Liver (tissue), 9 donors: Measurements from ENCODE around the gene GSK3B. TPM values are rescaled to one million over a fixed set of nuclear protein-coding genes. Genes with fewer than 3 reads are reported as not detected.

Experiments
- DNase-seq: peaks from one replicate; pipeline ENCODE4 v3.0.0-alpha.2; 2017; ENCODE audit warnings: low spot score
- H3K27ac ChIP-seq, 2 donors: one replicate each; pipeline ENCODE4 v1.7.0; 2013; ENCODE audit warnings: inconsistent platforms in 2 of 2, low read length in 2 of 2, control low read depth in 1 of 2, low read depth in 1 of 2, mild to moderate bottlenecking in 1 of 2
- H3K27me3 ChIP-seq, 4 donors: one replicate each; pipeline versions ENCODE4 v1.6.1 to v1.7.0; 2013; ENCODE audit warnings: low read length in 3 of 4, inconsistent platforms in 1 of 4, mild to moderate bottlenecking in 1 of 4, moderate library complexity in 1 of 4; ENCODE audit not compliant: control insufficient read depth in 4 of 4, insufficient read depth in 4 of 4
- H3K36me3 ChIP-seq, 4 donors: one replicate each; pipeline versions ENCODE4 v1.6.1 to v1.7.0; 2013; ENCODE audit warnings: low read length in 3 of 4, mild to moderate bottlenecking in 3 of 4, low read depth in 1 of 4, moderate library complexity in 1 of 4; ENCODE audit not compliant: control insufficient read depth in 4 of 4, insufficient read depth in 3 of 4
- H3K4me1 ChIP-seq, 4 donors: one replicate each; pipeline versions ENCODE4 v1.6.1 to v1.7.0; 2013; ENCODE audit warnings: low read length in 3 of 4, mild to moderate bottlenecking in 3 of 4, moderate library complexity in 1 of 4; ENCODE audit not compliant: control insufficient read depth in 4 of 4, insufficient read depth in 4 of 4
- H3K4me3 ChIP-seq, 3 donors: one replicate each; pipeline versions ENCODE4 v1.6.1 to v1.7.0; 2013; ENCODE audit warnings: low read length in 3 of 3, control low read depth in 1 of 3, low read depth in 1 of 3, mild to moderate bottlenecking in 1 of 3
- H3K9ac ChIP-seq, 2 donors: one replicate each; pipeline ENCODE4 v1.7.0; 2013; ENCODE audit warnings: low read length in 2 of 2, mild to moderate bottlenecking in 2 of 2, moderate library complexity in 2 of 2, control low read depth in 1 of 2, low read depth in 1 of 2
- H3K9me3 ChIP-seq, 4 donors: one replicate each; pipeline versions ENCODE4 v1.6.1 to v1.7.0; 2013; ENCODE audit warnings: low read length in 3 of 4; ENCODE audit not compliant: control insufficient read depth in 4 of 4
- EGR1 ChIP-seq, 2 donors: IDR thresholded peaks; 2 replicates each; pipeline ENCODE4 v1.6.1; 2016 to 2018; ENCODE audit warnings: antibody characterized with exemption in 2 of 2, low read depth in 2 of 2
- FOXA1 ChIP-seq: IDR thresholded peaks from 2 replicates; pipeline ENCODE4 v1.6.1; 2016; ENCODE audit warnings: antibody characterized with exemption
- FOXA2 ChIP-seq: IDR thresholded peaks from 2 replicates; pipeline ENCODE4 v1.6.1; 2016; ENCODE audit warnings: antibody characterized with exemption
- GABPA ChIP-seq, 2 donors: IDR thresholded peaks in 1 of 2; conservative IDR thresholded peaks in 1 of 2; 2 replicates each; pipeline ENCODE4 v1.6.1; 2016; ENCODE audit warnings: antibody characterized with exemption in 2 of 2, mild to moderate bottlenecking in 1 of 2, moderate library complexity in 1 of 2
- HNF4A ChIP-seq, 2 donors: conservative IDR thresholded peaks; 2 replicates each; pipeline ENCODE4 v1.6.1; 2016; ENCODE audit warnings: antibody characterized with exemption in 2 of 2, mild to moderate bottlenecking in 2 of 2
- HNF4G ChIP-seq: IDR thresholded peaks from 2 replicates; pipeline ENCODE4 v1.6.1; 2016; ENCODE audit warnings: antibody characterized with exemption
- JUND ChIP-seq, 2 donors: IDR thresholded peaks; 2 replicates each; pipeline ENCODE4 v1.6.1; 2016; ENCODE audit warnings: antibody characterized with exemption in 2 of 2
- NR2F2 ChIP-seq: IDR thresholded peaks from 2 replicates; pipeline ENCODE4 v1.6.1; 2016; ENCODE audit warnings: antibody characterized with exemption
- RAD21 ChIP-seq, 2 donors: IDR thresholded peaks; 2 replicates each; pipeline ENCODE4 v1.6.1; 2016; ENCODE audit warnings: antibody characterized with exemption in 2 of 2, mild to moderate bottlenecking in 2 of 2
- RXRA ChIP-seq, 2 donors: IDR thresholded peaks; 2 replicates each; pipeline ENCODE4 v1.6.1; 2017 to 2018; ENCODE audit warnings: antibody characterized with exemption in 2 of 2, mild to moderate bottlenecking in 1 of 2
- SP1 ChIP-seq: IDR thresholded peaks from 2 replicates; pipeline ENCODE4 v1.6.1; 2018; ENCODE audit warnings: antibody characterized with exemption, mild to moderate bottlenecking
- TAF1 ChIP-seq: conservative IDR thresholded peaks from 2 replicates; pipeline ENCODE4 v1.6.1; 2016; ENCODE audit warnings: antibody characterized with exemption, mild to moderate bottlenecking
- YY1 ChIP-seq: IDR thresholded peaks from 2 replicates; pipeline ENCODE4 v1.6.1; 2016; ENCODE audit warnings: antibody characterized with exemption, mild to moderate bottlenecking
- WGBS: extraction: QIAGEN DNeasy Blood & Tissue Kit; methylation state at CpG from one replicate; pipeline ENCODE4 v1.1.7; 2013; 5-methylcytosine and 5-hydroxymethylcytosine counted together
- polyA plus RNA-seq, 2 donors: library from polyadenylated mRNA; stranded (reverse) in 1 of 2; unstranded in 1 of 2; fragments of 200-250 nt in 1 of 2; fragments of >200 nt in 1 of 2; fragmentation: Nextera tagmentation in 1 of 2; extraction: Ambion mirVana in 1 of 2; gene quantifications; one replicate each; pipeline versions ENCODE4 v1.2.1 to v1.2.3, GENCODE V29; 2013 to 2015
- total RNA-seq, 2 donors: library from RNA; depleted of rRNA; stranded (reverse); fragments of >200 nt; gene quantifications; one replicate each; pipeline ENCODE4 v1.2.3, GENCODE V29; 2014
- TF ChIP-seq, protein P1 (sequence below): IDR thresholded peaks from 2 replicates; pipeline ENCODE4 v1.6.1; 2016; ENCODE audit warnings: antibody characterized with exemption
- TF ChIP-seq, protein P2 (sequence below): fragments of 150-350 bp; IDR thresholded peaks from 2 replicates; pipeline ENCODE4 v1.5.1; 2017; ENCODE audit warnings: improper control_type of control experiment, low read depth, low read length; ENCODE audit not compliant: missing input control
- TF ChIP-seq, protein P3 (sequence below): IDR thresholded peaks from 2 replicates; pipeline ENCODE4 v1.6.1; 2016; ENCODE audit warnings: antibody characterized with exemption, mild to moderate bottlenecking
- TF ChIP-seq, protein P4 (sequence below): IDR thresholded peaks from 2 replicates; pipeline ENCODE4 v1.6.1; 2016; ENCODE audit warnings: antibody characterized with exemption
- TF ChIP-seq, protein P5 (sequence below): IDR thresholded peaks from 2 replicates; pipeline ENCODE4 v1.6.1; 2016; ENCODE audit warnings: antibody characterized with exemption
- donor health status: healthy.
- donor health status: healthy.
- donor health status: healthy.
- donor health status: healthy.
- donor health status: healthy.

GSK3B gene
- total and polyA plus RNA-seq, 4 donors: 10.5 to 20.8 (median 18.5) TPM

DNA sequence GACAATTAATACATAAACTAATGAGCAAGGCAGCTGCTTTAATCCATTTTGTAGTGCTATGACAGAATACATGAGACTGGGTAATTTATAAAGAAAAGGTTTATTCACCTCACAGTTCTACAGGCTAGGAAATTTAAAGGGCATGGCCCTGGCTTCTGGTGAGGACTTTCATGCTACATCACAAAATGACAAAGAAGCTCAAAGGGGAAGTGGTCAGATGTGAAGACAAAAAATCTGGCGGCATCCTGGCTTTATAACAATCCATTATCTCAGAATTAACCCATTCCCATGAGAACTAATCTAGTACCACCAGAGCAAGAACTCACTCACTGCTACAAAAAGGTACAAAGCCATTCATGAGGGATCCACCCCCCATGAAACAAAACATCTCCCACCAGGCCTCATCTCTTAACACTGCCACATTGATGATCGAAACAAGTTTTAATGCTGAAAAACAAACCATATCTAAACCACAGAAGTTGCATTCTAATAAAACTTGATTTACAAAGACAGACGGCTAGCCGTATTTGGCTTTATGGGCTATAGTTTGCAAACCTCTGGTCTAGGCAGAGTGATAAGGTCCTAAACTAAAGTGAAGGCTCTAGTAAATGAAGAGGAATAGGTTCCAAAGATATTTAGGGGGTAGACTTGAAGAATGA, 44.2 kb downstream of the GSK3B start:
- Histone ChIP-seq H3K4me3 (no peak overlapping the region), H3K9me3 (peaks cover 0 to 4% (median 3%) of the 10 kb centered on the region in 4 donors), H3K27me3 (no peaks in the 10 kb centered on the region), H3K9ac (no peak overlapping the region), H3K27ac (no peak overlapping the region), H3K36me3 (no peaks in the 10 kb centered on the region), H3K4me1 (peaks cover 0 to 7% (median 0%) of the 10 kb centered on the region in 4 donors)
- TF ChIP-seq FOXA1 (no peak), HNF4G (no peak), FOXA2 (no peak), RXRA (IDR thresholded peaks at IDR 0.05) (no peak), EGR1 (IDR thresholded peaks at IDR 0.05; ENCODE audit: low read depth in 2 of 2) (no peak), YY1 (no peak), GABPA (IDR thresholded peaks at IDR 0.05 in 1 of 2, conservative IDR thresholded peaks at IDR 0.05 in 1 of 2) (no peak), SP1 (no peak), HNF4A (conservative IDR thresholded peaks at IDR 0.05) (no peak), NR2F2 (no peak)
- TF ChIP-seq, protein P1, sequence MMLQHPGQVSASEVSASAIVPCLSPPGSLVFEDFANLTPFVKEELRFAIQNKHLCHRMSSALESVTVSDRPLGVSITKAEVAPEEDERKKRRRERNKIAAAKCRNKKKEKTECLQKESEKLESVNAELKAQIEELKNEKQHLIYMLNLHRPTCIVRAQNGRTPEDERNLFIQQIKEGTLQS: no peak
- TF ChIP-seq, protein P2, sequence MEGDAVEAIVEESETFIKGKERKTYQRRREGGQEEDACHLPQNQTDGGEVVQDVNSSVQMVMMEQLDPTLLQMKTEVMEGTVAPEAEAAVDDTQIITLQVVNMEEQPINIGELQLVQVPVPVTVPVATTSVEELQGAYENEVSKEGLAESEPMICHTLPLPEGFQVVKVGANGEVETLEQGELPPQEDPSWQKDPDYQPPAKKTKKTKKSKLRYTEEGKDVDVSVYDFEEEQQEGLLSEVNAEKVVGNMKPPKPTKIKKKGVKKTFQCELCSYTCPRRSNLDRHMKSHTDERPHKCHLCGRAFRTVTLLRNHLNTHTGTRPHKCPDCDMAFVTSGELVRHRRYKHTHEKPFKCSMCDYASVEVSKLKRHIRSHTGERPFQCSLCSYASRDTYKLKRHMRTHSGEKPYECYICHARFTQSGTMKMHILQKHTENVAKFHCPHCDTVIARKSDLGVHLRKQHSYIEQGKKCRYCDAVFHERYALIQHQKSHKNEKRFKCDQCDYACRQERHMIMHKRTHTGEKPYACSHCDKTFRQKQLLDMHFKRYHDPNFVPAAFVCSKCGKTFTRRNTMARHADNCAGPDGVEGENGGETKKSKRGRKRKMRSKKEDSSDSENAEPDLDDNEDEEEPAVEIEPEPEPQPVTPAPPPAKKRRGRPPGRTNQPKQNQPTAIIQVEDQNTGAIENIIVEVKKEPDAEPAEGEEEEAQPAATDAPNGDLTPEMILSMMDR: no peak
- TF ChIP-seq, protein P3, sequence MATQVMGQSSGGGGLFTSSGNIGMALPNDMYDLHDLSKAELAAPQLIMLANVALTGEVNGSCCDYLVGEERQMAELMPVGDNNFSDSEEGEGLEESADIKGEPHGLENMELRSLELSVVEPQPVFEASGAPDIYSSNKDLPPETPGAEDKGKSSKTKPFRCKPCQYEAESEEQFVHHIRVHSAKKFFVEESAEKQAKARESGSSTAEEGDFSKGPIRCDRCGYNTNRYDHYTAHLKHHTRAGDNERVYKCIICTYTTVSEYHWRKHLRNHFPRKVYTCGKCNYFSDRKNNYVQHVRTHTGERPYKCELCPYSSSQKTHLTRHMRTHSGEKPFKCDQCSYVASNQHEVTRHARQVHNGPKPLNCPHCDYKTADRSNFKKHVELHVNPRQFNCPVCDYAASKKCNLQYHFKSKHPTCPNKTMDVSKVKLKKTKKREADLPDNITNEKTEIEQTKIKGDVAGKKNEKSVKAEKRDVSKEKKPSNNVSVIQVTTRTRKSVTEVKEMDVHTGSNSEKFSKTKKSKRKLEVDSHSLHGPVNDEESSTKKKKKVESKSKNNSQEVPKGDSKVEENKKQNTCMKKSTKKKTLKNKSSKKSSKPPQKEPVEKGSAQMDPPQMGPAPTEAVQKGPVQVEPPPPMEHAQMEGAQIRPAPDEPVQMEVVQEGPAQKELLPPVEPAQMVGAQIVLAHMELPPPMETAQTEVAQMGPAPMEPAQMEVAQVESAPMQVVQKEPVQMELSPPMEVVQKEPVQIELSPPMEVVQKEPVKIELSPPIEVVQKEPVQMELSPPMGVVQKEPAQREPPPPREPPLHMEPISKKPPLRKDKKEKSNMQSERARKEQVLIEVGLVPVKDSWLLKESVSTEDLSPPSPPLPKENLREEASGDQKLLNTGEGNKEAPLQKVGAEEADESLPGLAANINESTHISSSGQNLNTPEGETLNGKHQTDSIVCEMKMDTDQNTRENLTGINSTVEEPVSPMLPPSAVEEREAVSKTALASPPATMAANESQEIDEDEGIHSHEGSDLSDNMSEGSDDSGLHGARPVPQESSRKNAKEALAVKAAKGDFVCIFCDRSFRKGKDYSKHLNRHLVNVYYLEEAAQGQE: no peak
- TF ChIP-seq, protein P4, sequence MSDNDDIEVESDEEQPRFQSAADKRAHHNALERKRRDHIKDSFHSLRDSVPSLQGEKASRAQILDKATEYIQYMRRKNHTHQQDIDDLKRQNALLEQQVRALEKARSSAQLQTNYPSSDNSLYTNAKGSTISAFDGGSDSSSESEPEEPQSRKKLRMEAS: no peak
- 91% methylated on average over 4 of the region's 4 CpGs for WGBS
- DNase-seq: no peak

DNA sequence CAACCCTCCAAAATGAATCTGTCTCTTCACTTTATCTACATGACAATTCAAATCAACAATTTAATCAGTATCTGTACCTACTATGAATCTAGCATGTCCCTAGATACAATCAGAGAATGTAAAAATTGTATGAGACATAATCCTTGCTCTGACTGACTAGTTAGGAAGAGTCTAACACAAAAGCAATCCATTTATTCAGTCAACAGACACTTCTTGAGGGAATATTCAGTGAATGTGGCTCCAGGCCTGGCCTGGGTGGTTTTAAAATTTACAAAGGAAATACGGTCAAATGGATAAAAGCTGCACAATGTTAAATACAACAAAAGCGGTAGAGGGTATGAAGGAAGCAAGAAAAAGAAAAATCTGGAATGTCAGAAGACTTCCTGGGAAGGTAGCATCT, 45.2 kb downstream of the GSK3B start:
- H3K27ac ChIP-seq: no peak overlapping the region
- no peak overlapping the region for H3K4me3 ChIP-seq
- 71% methylated on average over 2 of the region's 2 CpGs for WGBS
- DNase-seq: no peak
- peaks cover 0 to 7% (median 0%) of the 10 kb centered on the region in 4 donors for H3K4me1 ChIP-seq
- H3K9me3 ChIP-seq: peaks cover 0 to 4% (median 3%) of the 10 kb centered on the region in 4 donors
- no peaks in the 10 kb centered on the region for H3K36me3 ChIP-seq
- no peaks in the 10 kb centered on the region for H3K27me3 ChIP-seq
- no peak overlapping the region for H3K9ac ChIP-seq
- TF ChIP-seq, protein P2: no peak
- no peak for TF ChIP-seq EGR1 (IDR thresholded peaks at IDR 0.05; ENCODE audit: low read depth in 2 of 2)
- TF ChIP-seq, protein P1: no peak
- no peak for TF ChIP-seq FOXA1
- TF ChIP-seq RAD21 (IDR thresholded peaks at IDR 0.05): no peak
- no peak for TF ChIP-seq TAF1
- no peak for TF ChIP-seq SP1
- TF ChIP-seq HNF4G: no peak
- TF ChIP-seq JUND (IDR thresholded peaks at IDR 0.05): no peak
- no peak for TF ChIP-seq HNF4A (conservative IDR thresholded peaks at IDR 0.05)
- no peak for TF ChIP-seq YY1
- no peak for TF ChIP-seq NR2F2
- TF ChIP-seq, protein P5, sequence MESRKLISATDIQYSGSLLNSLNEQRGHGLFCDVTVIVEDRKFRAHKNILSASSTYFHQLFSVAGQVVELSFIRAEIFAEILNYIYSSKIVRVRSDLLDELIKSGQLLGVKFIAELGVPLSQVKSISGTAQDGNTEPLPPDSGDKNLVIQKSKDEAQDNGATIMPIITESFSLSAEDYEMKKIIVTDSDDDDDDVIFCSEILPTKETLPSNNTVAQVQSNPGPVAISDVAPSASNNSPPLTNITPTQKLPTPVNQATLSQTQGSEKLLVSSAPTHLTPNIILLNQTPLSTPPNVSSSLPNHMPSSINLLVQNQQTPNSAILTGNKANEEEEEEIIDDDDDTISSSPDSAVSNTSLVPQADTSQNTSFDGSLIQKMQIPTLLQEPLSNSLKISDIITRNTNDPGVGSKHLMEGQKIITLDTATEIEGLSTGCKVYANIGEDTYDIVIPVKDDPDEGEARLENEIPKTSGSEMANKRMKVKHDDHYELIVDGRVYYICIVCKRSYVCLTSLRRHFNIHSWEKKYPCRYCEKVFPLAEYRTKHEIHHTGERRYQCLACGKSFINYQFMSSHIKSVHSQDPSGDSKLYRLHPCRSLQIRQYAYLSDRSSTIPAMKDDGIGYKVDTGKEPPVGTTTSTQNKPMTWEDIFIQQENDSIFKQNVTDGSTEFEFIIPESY: no peak
